Transverse colon (tissue), 4 donors: Measurements from ENCODE around the gene UNC5A. TPM values are rescaled to one million over a fixed set of nuclear protein-coding genes. Genes with fewer than 3 reads are reported as not detected.

ENCODE experiments used
- DNase-seq: peaks from one replicate; pipeline ENCODE4 v3.0.0-alpha.2; 2019
- H3K27ac ChIP-seq, 4 donors: fragments of 200-600 bp; sonication (generic); 2 replicates each; pipeline ENCODE4 v1.5.1; 2016 to 2018; ENCODE audit warnings: inconsistent platforms in 4 of 4
- H3K27me3 ChIP-seq: fragments of 200-600 bp; sonication (generic); 2 replicates; pipeline ENCODE4 v1.5.1; 2017; ENCODE audit warnings: inconsistent platforms
- H3K36me3 ChIP-seq, 4 donors: fragments of 200-600 bp; sonication (generic); 2 replicates each; pipeline ENCODE4 v1.5.1; 2017 to 2019; ENCODE audit warnings: inconsistent platforms in 4 of 4
- H3K4me1 ChIP-seq, 4 donors: fragments of 200-600 bp; sonication (generic); 2 replicates each; pipeline ENCODE4 v1.5.1; 2017 to 2020; ENCODE audit warnings: inconsistent platforms in 4 of 4
- H3K4me3 ChIP-seq, 4 donors: fragments of 200-600 bp; sonication (generic); 1 replicate in 1 of 4; 2 replicates in 3 of 4; pipeline versions ENCODE4 v1.5.1 to v1.6.1; 2017 to 2019; ENCODE audit warnings: inconsistent platforms in 4 of 4
- H3K9me3 ChIP-seq, 2 donors: fragments of 200-600 bp; sonication (generic); 2 replicates each; pipeline ENCODE4 v1.5.1; 2017 to 2019; ENCODE audit warnings: inconsistent platforms in 2 of 2
- EP300 ChIP-seq: sonication (generic); formaldehyde crosslinking; IDR thresholded peaks from one replicate; pipeline ENCODE4 v1.6.1; 2017; ENCODE audit warnings: antibody characterized with exemption, low read depth
- POLR2A ChIP-seq: fragments of 450-650 bp; IDR thresholded peaks from one replicate; pipeline ENCODE4 v1.6.1; 2016; ENCODE audit warnings: antibody characterized with exemption, mild to moderate bottlenecking, moderate library complexity
- POLR2AphosphoS5 ChIP-seq, 3 donors: sonication (generic); formaldehyde crosslinking; IDR thresholded peaks; one replicate each; pipeline ENCODE4 v1.6.1; 2016; ENCODE audit warnings: antibody characterized with exemption in 3 of 3
- WGBS, 2 donors: methylation state at CpG; one replicate each; pipeline ENCODE4 v1.1.5; 2018; ENCODE audit warnings: low coverage in 1 of 2; 5-methylcytosine and 5-hydroxymethylcytosine counted together
- in situ Hi-C, 4 donors: fragments of 200-750 bp; cut with MboI; loops; one replicate each; pipeline versions ENCODE4 v1.15.0 to v1.15.1; 2017; ENCODE audit warnings: low sequenced_read_pairs in 3 of 4, low pct_ligation_motif_present in 1 of 4, low pct_unique_long_range_greater_than_20kb in 1 of 4
- intact Hi-C: fragments of 100-400 bp; cut with DNase I; formaldehyde crosslinking; loops from one replicate; pipeline ENCODE4 v1.15.1; 2023; ENCODE audit warnings: low total_unique reads
- total RNA-seq, 4 donors: library from RNA; depleted of rRNA; stranded (reverse); fragments of >200 nt; gene quantifications; one replicate each; pipeline ENCODE4 v1.1.0, GENCODE V29; 2016
- TF ChIP-seq, protein P1 (sequence below), 5 experiments: fragments of 200-600 bp in 3 of 5; fragments of 450-650 bp in 2 of 5; sonication (generic) in 3 of 5; IDR thresholded peaks; 1 replicate in 2 of 5; 2 replicates in 3 of 5; pipeline ENCODE4 v1.5.1; 2016 to 2017; ENCODE audit warnings: antibody characterized with exemption in 5 of 5, inconsistent platforms in 3 of 5, mild to moderate bottlenecking in 2 of 5, moderate library complexity in 1 of 5

UNC5A gene
- total RNA-seq, 4 donors from 2014 or later: 0.32 TPM; not detected in 3

- in situ Hi-C loops: no loop called here
- H3K27me3 ChIP-seq: peaks cover 39% of the 10 kb centered on the region
- WGBS, 2 donors: 37 to 62% methylated on average over 2 to 10 of the region's 10 CpGs
- H3K36me3 ChIP-seq: no peaks in the 10 kb centered on the region
- DNase-seq: no peak
- no peak overlapping the region for H3K27ac ChIP-seq
- intact Hi-C loops: no loop called here
- no peak overlapping the region for H3K4me3 ChIP-seq
- H3K4me1 ChIP-seq: no peaks in the 10 kb centered on the region
- no peaks in the 10 kb centered on the region for H3K9me3 ChIP-seq
- TF ChIP-seq POLR2A (no peak), EP300 (no peak), POLR2AphosphoS5 (IDR thresholded peaks at IDR 0.05) (no peak)
- TF ChIP-seq, protein P1, sequence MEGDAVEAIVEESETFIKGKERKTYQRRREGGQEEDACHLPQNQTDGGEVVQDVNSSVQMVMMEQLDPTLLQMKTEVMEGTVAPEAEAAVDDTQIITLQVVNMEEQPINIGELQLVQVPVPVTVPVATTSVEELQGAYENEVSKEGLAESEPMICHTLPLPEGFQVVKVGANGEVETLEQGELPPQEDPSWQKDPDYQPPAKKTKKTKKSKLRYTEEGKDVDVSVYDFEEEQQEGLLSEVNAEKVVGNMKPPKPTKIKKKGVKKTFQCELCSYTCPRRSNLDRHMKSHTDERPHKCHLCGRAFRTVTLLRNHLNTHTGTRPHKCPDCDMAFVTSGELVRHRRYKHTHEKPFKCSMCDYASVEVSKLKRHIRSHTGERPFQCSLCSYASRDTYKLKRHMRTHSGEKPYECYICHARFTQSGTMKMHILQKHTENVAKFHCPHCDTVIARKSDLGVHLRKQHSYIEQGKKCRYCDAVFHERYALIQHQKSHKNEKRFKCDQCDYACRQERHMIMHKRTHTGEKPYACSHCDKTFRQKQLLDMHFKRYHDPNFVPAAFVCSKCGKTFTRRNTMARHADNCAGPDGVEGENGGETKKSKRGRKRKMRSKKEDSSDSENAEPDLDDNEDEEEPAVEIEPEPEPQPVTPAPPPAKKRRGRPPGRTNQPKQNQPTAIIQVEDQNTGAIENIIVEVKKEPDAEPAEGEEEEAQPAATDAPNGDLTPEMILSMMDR (IDR thresholded peaks at IDR 0.05): no peak
These were observed 42.0 kb upstream of the UNC5A start for GRCh38 chr5:176768174-176768970.

GRCh38 chr5:176769911-176770310 lies 40.4 kb upstream of the UNC5A start:
- peaks cover 45% of the 10 kb centered on the region for H3K27me3 ChIP-seq
- no peak for DNase-seq
- WGBS, 2 donors: 80 to 88% methylated on average over 5 to 9 of the region's 9 CpGs
- no peaks in the 10 kb centered on the region for H3K4me1 ChIP-seq
- H3K9me3 ChIP-seq: no peaks in the 10 kb centered on the region
- no peaks in the 10 kb centered on the region for H3K36me3 ChIP-seq
- no peak overlapping the region for H3K27ac ChIP-seq
- TF ChIP-seq EP300: no peak
- no peak for TF ChIP-seq POLR2A
- TF ChIP-seq POLR2AphosphoS5 (IDR thresholded peaks at IDR 0.05): no peak
- TF ChIP-seq, protein P1 (IDR thresholded peaks at IDR 0.05): no peak
- H3K4me3 ChIP-seq: no peak overlapping the region
- intact Hi-C loops (no loop called here), in situ Hi-C loops (no loop called here)

DNA sequence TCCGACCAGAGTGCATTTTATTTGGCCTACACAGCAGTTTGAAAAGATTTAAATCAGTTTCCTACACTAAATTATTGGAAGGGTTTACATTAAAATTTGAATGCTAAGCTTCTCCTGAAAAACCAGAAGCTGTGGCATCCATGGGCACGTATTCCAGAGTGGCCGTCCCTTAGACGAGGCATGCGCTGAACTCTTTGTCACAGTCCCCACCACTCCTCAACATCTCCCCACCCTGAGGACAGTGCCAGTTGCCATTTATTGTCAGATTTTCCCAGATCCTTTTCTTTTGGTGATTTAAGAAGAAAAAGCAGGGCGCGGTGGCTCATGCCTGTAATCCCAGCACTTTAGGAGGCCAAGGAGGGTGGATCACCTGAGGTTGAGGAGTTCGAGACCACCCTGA lies 39.9 kb upstream of the UNC5A start:
- H3K27ac ChIP-seq: no peak overlapping the region
- H3K36me3 ChIP-seq: no peaks in the 10 kb centered on the region
- in situ Hi-C loops: no loop called here
- no peaks in the 10 kb centered on the region for H3K9me3 ChIP-seq
- intact Hi-C loops: no loop called here
- 87 to 91% methylated on average over 5 to 8 of the region's 8 CpGs for WGBS, 2 donors
- no peak for DNase-seq
- H3K4me1 ChIP-seq: no peaks in the 10 kb centered on the region
- TF ChIP-seq POLR2A (no peak), POLR2AphosphoS5 (IDR thresholded peaks at IDR 0.05) (no peak), EP300 (no peak)
- TF ChIP-seq, protein P1 (IDR thresholded peaks at IDR 0.05): no peak
- no peak overlapping the region for H3K4me3 ChIP-seq
- peaks cover 43% of the 10 kb centered on the region for H3K27me3 ChIP-seq

DNA sequence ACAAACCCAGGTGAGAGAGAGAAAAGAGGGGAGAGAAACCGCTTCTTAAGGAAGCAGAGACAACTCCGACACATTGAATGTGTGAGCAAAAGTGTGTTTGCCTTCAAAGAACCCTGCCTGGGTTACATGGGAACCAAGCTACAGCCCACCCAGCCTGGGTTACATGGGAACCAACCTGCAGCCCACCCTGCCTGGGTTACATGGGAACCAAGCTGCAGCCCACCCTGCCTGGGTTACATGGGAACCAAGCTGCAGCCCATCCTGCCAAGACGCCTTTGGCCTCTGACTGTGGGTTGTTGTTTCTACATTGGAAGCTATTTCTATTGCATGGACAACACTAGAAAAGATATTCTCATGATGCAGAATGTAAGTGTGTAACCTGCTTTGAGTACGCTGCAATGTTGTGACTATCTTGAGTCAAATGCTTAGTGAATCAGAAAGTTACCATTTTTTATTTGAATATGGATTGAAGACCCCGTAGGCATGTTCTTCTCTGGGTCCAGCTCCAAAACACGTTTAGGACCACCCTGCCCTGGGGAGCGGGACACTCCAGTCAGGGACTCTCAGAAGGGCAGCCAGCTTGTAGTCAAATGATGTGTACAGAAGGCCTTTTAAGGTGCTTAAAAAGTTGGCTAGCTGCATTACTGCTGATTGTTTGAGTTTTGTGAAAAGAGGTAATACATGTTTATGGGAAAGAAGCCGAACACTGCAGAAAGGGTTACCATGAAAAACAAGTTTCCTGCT lies 39.1 kb upstream of the UNC5A start:
- Histone ChIP-seq H3K4me1 (no peaks in the 10 kb centered on the region), H3K4me3 (no peak overlapping the region), H3K27ac (no peak overlapping the region), H3K9me3 (no peaks in the 10 kb centered on the region), H3K36me3 (no peaks in the 10 kb centered on the region), H3K27me3 (peaks cover 48% of the 10 kb centered on the region)
- 81 to 89% methylated on average over 7 to 8 of the region's 8 CpGs for WGBS, 2 donors
- intact Hi-C loops: no loop called here
- TF ChIP-seq, protein P1 (IDR thresholded peaks at IDR 0.05): no peak
- TF ChIP-seq EP300 (no peak), POLR2A (no peak), POLR2AphosphoS5 (IDR thresholded peaks at IDR 0.05) (no peak)
- in situ Hi-C loops: no loop called here
- no peak for DNase-seq
